Measurements from ENCODE around the gene LEFTY1. TPM values are rescaled to one million over a fixed set of nuclear protein-coding genes. Genes with fewer than 3 reads are reported as not detected.

LEFTY1 gene
- total and polyA plus RNA-seq, 9 of the 15 experiments (the other 6 are each of a cell fraction or from before 2014, with no cell fraction given), result 0.07 to 0.24 (median 0.17) TPM; not detected in 5

GRCh38 chr1:225931270-225932136 lies 42.6 kb upstream of the LEFTY1 start (continued):
- TF ChIP-seq JUND (IDR thresholded peaks at IDR 0.05; ENCODE audit: borderline replicate concordance, low read depth, low read length) (0 out of 2 replicates have a peak, but pooled peaks have one; percentile 31), JUND (tag; IDR thresholded peaks at IDR 0.05; ENCODE audit: borderline replicate concordance, low read depth, low read length) (peak; percentile 16; the same call in 1 of the 3 replicates), ZBTB40 (IDR thresholded peaks at IDR 0.05) (no peak), ZBTB40 (CRISPR knock-in tag; IDR thresholded peaks at IDR 0.05) (no peak), GMEB1 (CRISPR knock-in tag; IDR thresholded peaks at IDR 0.05) (no peak), OTX1 (CRISPR knock-in tag; IDR thresholded peaks at IDR 0.05) (no peak), HIVEP1 (CRISPR knock-in tag; IDR thresholded peaks at IDR 0.05) (no peak), ARNT (IDR thresholded peaks at IDR 0.05) (0 out of 4 replicates have a peak, but pooled peaks of 1 of the 2 experiments have one; percentile 24), ATF3 (IDR thresholded peaks at IDR 0.05) (no peak), ATF3 (CRISPR knock-in tag; conservative IDR thresholded peaks at IDR 0.05) (no peak), ZNF57 (CRISPR knock-in tag; IDR thresholded peaks at IDR 0.05) (no peak), ILF3 (IDR thresholded peaks at IDR 0.05; ENCODE audit: borderline replicate concordance) (no peak), ZNF224 (CRISPR knock-in tag; IDR thresholded peaks at IDR 0.05) (no peak), CBX3 (IDR thresholded peaks at IDR 0.05; ENCODE audit: borderline replicate concordance in 1 of 2, low read length in 2 of 2) (no peak), TAF1 (IDR thresholded peaks at IDR 0.05; ENCODE audit: control insufficient read depth, extremely low read depth, insufficient read depth, low read length, severe bottlenecking) (no peak)

Measured in K562 (cell line).